Measurements from ENCODE around the gene ENOX1.

Gene ENOX1

GRCh38 chr13:43356567-43356966 lies 430.2 kb downstream of the ENOX1 start:
- Histone ChIP-seq H2AK5ac (ENCODE audit: low read length, severe bottlenecking) (no peak overlapping the region), H2BK120ac (ENCODE audit: low read depth, low read length) (no peak overlapping the region), H2AFZ (ENCODE audit: low read depth, low read length) (no peak overlapping the region), H3K27ac (ENCODE audit: low read length, poor library complexity, severe bottlenecking) (no peak overlapping the region), H4K8ac (ENCODE audit: low read length) (no peak overlapping the region), H2BK5ac (ENCODE audit: low read depth, low read length, poor library complexity, severe bottlenecking) (no peak overlapping the region), H2BK15ac (ENCODE audit: low read depth, poor library complexity, severe bottlenecking) (no peak overlapping the region), H3K4me1 (ENCODE audit: control insufficient read depth, insufficient read depth, low read depth, low read length) (no peaks in the 10 kb centered on the region), H3K9ac (ENCODE audit: low read length) (no peak overlapping the region), H3K4ac (ENCODE audit: low read depth in 1 of 2, low read length in 2 of 2) (no peak overlapping the region), H3K23ac (ENCODE audit: low read length in 2 of 2) (no peak overlapping the region), H3K36me3 (ENCODE audit: control insufficient read depth in 1 of 2, insufficient read depth in 2 of 2, low read depth in 1 of 2, low read length in 2 of 2) (peaks cover 0 to 29% of the 10 kb centered on the region in 2 experiments), H3K18ac (ENCODE audit: low read depth in 1 of 2, low read length in 2 of 2) (no peak overlapping the region), H4K91ac (ENCODE audit: low read length) (no peak overlapping the region), H3K14ac (ENCODE audit: low read length in 2 of 2) (no peak overlapping the region), H3K27me3 (ENCODE audit: control insufficient read depth in 1 of 2, insufficient read depth in 1 of 2, low read length in 2 of 2) (no peaks in the 10 kb centered on the region), H2BK12ac (ENCODE audit: low read length in 2 of 2) (no peak overlapping the region), H3K9me3 (ENCODE audit: control insufficient read depth, low read length) (no peaks in the 10 kb centered on the region), H3K4me2 (ENCODE audit: low read length, poor library complexity, severe bottlenecking) (no peak overlapping the region), H3K4me3 (ENCODE audit: insufficient read depth in 1 of 2, low read depth in 1 of 2, low read length in 2 of 2) (no peak overlapping the region), H3K79me1 (replicated peaks; ENCODE audit: low read length, poor library complexity, severe bottlenecking) (no peaks in the 10 kb centered on the region)
- WGBS = 97% methylated on average over 5 of the region's 5 CpGs
- DNase-seq = no peak

- no peak overlapping the region for H2AK5ac ChIP-seq (ENCODE audit: low read length, severe bottlenecking)
- H3K36me3 ChIP-seq (ENCODE audit: control insufficient read depth in 1 of 2, insufficient read depth in 2 of 2, low read depth in 1 of 2, low read length in 2 of 2) = peaks cover 0 to 29% of the 10 kb centered on the region in 2 experiments
- no peak for DNase-seq
- no peak overlapping the region for H3K9ac ChIP-seq (ENCODE audit: low read length)
- no peak overlapping the region for H2BK120ac ChIP-seq (ENCODE audit: low read depth, low read length)
- no peaks in the 10 kb centered on the region for H3K79me1 ChIP-seq (replicated peaks; ENCODE audit: low read length, poor library complexity, severe bottlenecking)
- H4K8ac ChIP-seq (ENCODE audit: low read length) = no peak overlapping the region
- H3K4ac ChIP-seq (ENCODE audit: low read depth in 1 of 2, low read length in 2 of 2) = no peak overlapping the region
- no peak overlapping the region for H3K23ac ChIP-seq (ENCODE audit: low read length in 2 of 2)
- no peak overlapping the region for H3K27ac ChIP-seq (ENCODE audit: low read length, poor library complexity, severe bottlenecking)
- H4K91ac ChIP-seq (ENCODE audit: low read length) = no peak overlapping the region
- no peak overlapping the region for H3K4me3 ChIP-seq (ENCODE audit: insufficient read depth in 1 of 2, low read depth in 1 of 2, low read length in 2 of 2)
- H2BK15ac ChIP-seq (ENCODE audit: low read depth, poor library complexity, severe bottlenecking) = no peak overlapping the region
- H3K14ac ChIP-seq (ENCODE audit: low read length in 2 of 2) = no peak overlapping the region
- no peak overlapping the region for H2AFZ ChIP-seq (ENCODE audit: low read depth, low read length)
- no peaks in the 10 kb centered on the region for H3K27me3 ChIP-seq (ENCODE audit: control insufficient read depth in 1 of 2, insufficient read depth in 1 of 2, low read length in 2 of 2)
- 99% methylated on average over 17 of the region's 17 CpGs for WGBS
- no peak overlapping the region for H2BK12ac ChIP-seq (ENCODE audit: low read length in 2 of 2)
- H3K9me3 ChIP-seq (ENCODE audit: control insufficient read depth, low read length) = no peaks in the 10 kb centered on the region
- no peak overlapping the region for H2BK5ac ChIP-seq (ENCODE audit: low read depth, low read length, poor library complexity, severe bottlenecking)
- no peak overlapping the region for H3K18ac ChIP-seq (ENCODE audit: low read depth in 1 of 2, low read length in 2 of 2)
- no peak overlapping the region for H3K4me2 ChIP-seq (ENCODE audit: low read length, poor library complexity, severe bottlenecking)
- H3K4me1 ChIP-seq (ENCODE audit: control insufficient read depth, insufficient read depth, low read depth, low read length) = no peaks in the 10 kb centered on the region
Observed at GRCh38 chr13:43355774-43356173, 431.0 kb downstream of the ENOX1 start.

DNA sequence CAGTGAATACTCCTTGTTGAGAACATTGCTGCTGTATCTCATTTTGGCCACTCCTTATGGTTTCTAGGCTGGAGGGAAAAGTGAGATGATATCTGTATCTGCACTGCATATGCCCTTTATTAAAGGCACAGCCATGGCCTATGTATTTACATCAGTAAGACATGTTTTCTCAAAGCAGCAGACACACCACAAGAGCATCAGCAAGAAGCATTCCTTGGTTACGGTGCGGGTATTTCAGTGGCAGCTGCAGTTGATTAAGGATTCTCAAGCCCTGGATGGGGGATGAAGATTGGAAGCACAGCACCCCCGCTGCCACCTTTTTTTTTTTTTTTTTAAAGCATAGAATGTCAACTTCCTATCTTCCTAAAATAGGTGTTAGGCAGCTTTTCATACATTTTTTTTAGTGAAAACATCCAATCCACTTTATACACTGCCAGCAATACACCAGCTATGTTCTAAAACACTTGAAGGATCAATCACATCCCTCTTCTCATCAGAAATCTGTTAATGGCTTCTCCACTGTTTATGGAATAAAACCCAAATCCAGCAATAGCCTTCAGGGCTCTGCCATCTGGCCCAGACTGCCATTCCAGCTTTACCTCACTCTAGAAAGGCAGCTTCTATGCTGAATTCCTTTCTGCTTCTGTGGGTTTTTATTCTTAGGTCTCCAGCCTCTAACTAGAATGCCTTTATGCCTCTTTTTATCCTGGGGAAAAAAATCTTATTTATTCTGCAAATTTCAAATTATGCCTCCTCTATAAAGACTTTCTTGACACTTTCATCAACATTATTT lies 432.4 kb downstream of the ENOX1 start:
- Histone ChIP-seq H3K4me3 (ENCODE audit: insufficient read depth in 1 of 2, low read depth in 1 of 2, low read length in 2 of 2) (no peak overlapping the region), H3K4ac (ENCODE audit: low read depth in 1 of 2, low read length in 2 of 2) (no peak overlapping the region), H2BK15ac (ENCODE audit: low read depth, poor library complexity, severe bottlenecking) (no peak overlapping the region), H3K9ac (ENCODE audit: low read length) (no peak overlapping the region), H3K23ac (ENCODE audit: low read length in 2 of 2) (no peak overlapping the region), H2AK5ac (ENCODE audit: low read length, severe bottlenecking) (no peak overlapping the region), H3K27me3 (ENCODE audit: control insufficient read depth in 1 of 2, insufficient read depth in 1 of 2, low read length in 2 of 2) (no peaks in the 10 kb centered on the region), H3K4me2 (ENCODE audit: low read length, poor library complexity, severe bottlenecking) (no peak overlapping the region), H2AFZ (ENCODE audit: low read depth, low read length) (no peak overlapping the region), H3K79me1 (replicated peaks; ENCODE audit: low read length, poor library complexity, severe bottlenecking) (no peaks in the 10 kb centered on the region), H3K14ac (ENCODE audit: low read length in 2 of 2) (no peak overlapping the region), H3K18ac (ENCODE audit: low read depth in 1 of 2, low read length in 2 of 2) (no peak overlapping the region), H4K91ac (ENCODE audit: low read length) (no peak overlapping the region), H3K27ac (ENCODE audit: low read length, poor library complexity, severe bottlenecking) (no peak overlapping the region), H3K4me1 (ENCODE audit: control insufficient read depth, insufficient read depth, low read depth, low read length) (no peaks in the 10 kb centered on the region), H3K9me3 (ENCODE audit: control insufficient read depth, low read length) (no peaks in the 10 kb centered on the region), H4K8ac (ENCODE audit: low read length) (no peak overlapping the region), H2BK5ac (ENCODE audit: low read depth, low read length, poor library complexity, severe bottlenecking) (no peak overlapping the region), H2BK12ac (ENCODE audit: low read length in 2 of 2) (no peak overlapping the region), H2BK120ac (ENCODE audit: low read depth, low read length) (no peak overlapping the region), H3K36me3 (ENCODE audit: control insufficient read depth in 1 of 2, insufficient read depth in 2 of 2, low read depth in 1 of 2, low read length in 2 of 2) (peaks cover 0 to 24% of the 10 kb centered on the region in 2 experiments)
- no peak for DNase-seq
- 80% methylated on average over 3 of the region's 3 CpGs for whole genome bisulfite sequencing

DNA sequence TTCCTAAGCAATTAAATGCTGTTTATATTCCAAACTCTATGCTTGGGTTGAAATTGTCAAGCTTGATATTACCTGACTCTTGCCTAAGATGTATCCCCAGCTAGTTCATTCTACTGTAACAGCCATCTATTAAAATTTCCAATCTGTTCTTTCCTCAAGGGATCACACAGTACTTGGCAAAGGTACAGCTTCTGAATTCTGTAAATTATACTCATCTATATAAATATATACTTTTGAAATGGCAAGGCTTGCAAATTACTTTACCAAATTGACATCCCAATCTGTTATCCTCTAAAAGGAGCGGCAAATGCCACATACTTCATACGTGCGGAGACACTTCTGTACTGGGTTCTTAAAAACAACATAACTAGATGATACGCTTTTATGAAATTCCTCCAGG lies 433.1 kb downstream of the ENOX1 start:
- H3K9me3 ChIP-seq (ENCODE audit: control insufficient read depth, low read length) = no peaks in the 10 kb centered on the region
- no peak overlapping the region for H3K4ac ChIP-seq (ENCODE audit: low read depth in 1 of 2, low read length in 2 of 2)
- WGBS = 100% methylated on average over 4 of the region's 4 CpGs
- no peak overlapping the region for H4K8ac ChIP-seq (ENCODE audit: low read length)
- no peak overlapping the region for H3K4me3 ChIP-seq (ENCODE audit: insufficient read depth in 1 of 2, low read depth in 1 of 2, low read length in 2 of 2)
- H3K4me1 ChIP-seq (ENCODE audit: control insufficient read depth, insufficient read depth, low read depth, low read length) = no peaks in the 10 kb centered on the region
- no peak overlapping the region for H3K23ac ChIP-seq (ENCODE audit: low read length in 2 of 2)
- no peak overlapping the region for H3K4me2 ChIP-seq (ENCODE audit: low read length, poor library complexity, severe bottlenecking)
- no peak overlapping the region for H3K27ac ChIP-seq (ENCODE audit: low read length, poor library complexity, severe bottlenecking)
- no peak for DNase-seq
- no peak overlapping the region for H2BK120ac ChIP-seq (ENCODE audit: low read depth, low read length)
- no peak overlapping the region for H3K18ac ChIP-seq (ENCODE audit: low read depth in 1 of 2, low read length in 2 of 2)
- no peaks in the 10 kb centered on the region for H3K79me1 ChIP-seq (replicated peaks; ENCODE audit: low read length, poor library complexity, severe bottlenecking)
- H4K91ac ChIP-seq (ENCODE audit: low read length) = no peak overlapping the region
- H2AK5ac ChIP-seq (ENCODE audit: low read length, severe bottlenecking) = no peak overlapping the region
- no peaks in the 10 kb centered on the region for H3K27me3 ChIP-seq (ENCODE audit: control insufficient read depth in 1 of 2, insufficient read depth in 1 of 2, low read length in 2 of 2)
- H2BK12ac ChIP-seq (ENCODE audit: low read length in 2 of 2) = no peak overlapping the region
- peaks cover 0 to 23% of the 10 kb centered on the region in 2 experiments for H3K36me3 ChIP-seq (ENCODE audit: control insufficient read depth in 1 of 2, insufficient read depth in 2 of 2, low read depth in 1 of 2, low read length in 2 of 2)
- H2BK5ac ChIP-seq (ENCODE audit: low read depth, low read length, poor library complexity, severe bottlenecking) = no peak overlapping the region
- H2AFZ ChIP-seq (ENCODE audit: low read depth, low read length) = no peak overlapping the region
- no peak overlapping the region for H3K14ac ChIP-seq (ENCODE audit: low read length in 2 of 2)
- no peak overlapping the region for H2BK15ac ChIP-seq (ENCODE audit: low read depth, poor library complexity, severe bottlenecking)
- H3K9ac ChIP-seq (ENCODE audit: low read length) = no peak overlapping the region

All from mesenchymal stem cell (in vitro differentiated cells and primary cell).